DND-41 (cell line): Measurements from ENCODE around the gene ZFP64.

Experiments
- ATAC-seq: fragments of 200-7000 bp; cut with Tn5 transposase; 3 replicates; pipeline ENCODE4 v1.9.1; 2021; ENCODE audit warnings: low read depth; ENCODE audit not compliant: insufficient read depth
- DNase-seq: peaks from one replicate; pipeline ENCODE4 v3.0.0-alpha.2; 2020
- H2AFZ ChIP-seq: 2 replicates; pipeline ENCODE4 v1.6.0; 2012; ENCODE audit warnings: low read depth, low read length
- H3K27ac ChIP-seq: 2 replicates; pipeline ENCODE4 v1.5.1; 2012; ENCODE audit warnings: low read length, inconsistent platforms
- H3K27me3 ChIP-seq: fragments of 200-600 bp; sonication (generic); 2 replicates; pipeline ENCODE4 v1.6.0; 2012; ENCODE audit warnings: low read length, mild to moderate bottlenecking, inconsistent platforms; ENCODE audit not compliant: insufficient read depth, poor library complexity
- H3K36me3 ChIP-seq: 2 replicates; pipeline ENCODE4 v1.5.1; 2012; ENCODE audit warnings: low read length, inconsistent platforms; ENCODE audit not compliant: insufficient read depth
- H3K4me1 ChIP-seq: 2 replicates; pipeline ENCODE4 v1.5.1; 2012; ENCODE audit warnings: mild to moderate bottlenecking, low read length; ENCODE audit not compliant: insufficient read depth
- H3K4me2 ChIP-seq: 2 replicates; pipeline ENCODE4 v1.6.0; 2012; ENCODE audit warnings: mild to moderate bottlenecking, moderate library complexity, low read length, inconsistent platforms; ENCODE audit not compliant: insufficient read depth
- H3K4me3 ChIP-seq, 2 experiments: fragments of 200-600 bp in 1 of 2; shearing (Covaris generic) in 1 of 2; 2 replicates each; pipeline ENCODE4 v1.5.1; 2012 to 2016; ENCODE audit warnings: inconsistent platforms in 2 of 2, low read length in 2 of 2, mild to moderate bottlenecking in 2 of 2, low read depth in 1 of 2, moderate library complexity in 1 of 2
- H3K79me2 ChIP-seq: 2 replicates; pipeline ENCODE4 v1.6.0; 2012; ENCODE audit warnings: low read length, inconsistent platforms; ENCODE audit not compliant: insufficient read depth
- H3K9ac ChIP-seq: 2 replicates; pipeline ENCODE4 v1.6.0; 2012; ENCODE audit warnings: low read depth, mild to moderate bottlenecking, inconsistent platforms, low read length, moderate library complexity
- H3K9me3 ChIP-seq: 2 replicates; pipeline ENCODE4 v1.5.1; 2012; ENCODE audit warnings: low read length, moderate library complexity, mild to moderate bottlenecking, inconsistent platforms; ENCODE audit not compliant: insufficient read depth, severe bottlenecking
- H4K20me1 ChIP-seq: 2 replicates; pipeline ENCODE4 v1.6.0; 2012; ENCODE audit warnings: low read length; ENCODE audit not compliant: insufficient read depth
- EZH2 ChIP-seq: IDR thresholded peaks from 3 replicates; pipeline ENCODE4 v1.6.1; 2012; ENCODE audit warnings: borderline replicate concordance, low read depth, mild to moderate bottlenecking, moderate library complexity, low read length, inconsistent platforms; ENCODE audit not compliant: severe bottlenecking
- TF ChIP-seq, protein P1 (sequence below): IDR thresholded peaks from 2 replicates; pipeline ENCODE4 v1.5.1; 2012; ENCODE audit warnings: borderline replicate concordance, low read length, moderate library complexity, mild to moderate bottlenecking; ENCODE audit not compliant: poor library complexity, severe bottlenecking; ENCODE audit errors: extremely low read depth

The ZFP64 gene

DNA sequence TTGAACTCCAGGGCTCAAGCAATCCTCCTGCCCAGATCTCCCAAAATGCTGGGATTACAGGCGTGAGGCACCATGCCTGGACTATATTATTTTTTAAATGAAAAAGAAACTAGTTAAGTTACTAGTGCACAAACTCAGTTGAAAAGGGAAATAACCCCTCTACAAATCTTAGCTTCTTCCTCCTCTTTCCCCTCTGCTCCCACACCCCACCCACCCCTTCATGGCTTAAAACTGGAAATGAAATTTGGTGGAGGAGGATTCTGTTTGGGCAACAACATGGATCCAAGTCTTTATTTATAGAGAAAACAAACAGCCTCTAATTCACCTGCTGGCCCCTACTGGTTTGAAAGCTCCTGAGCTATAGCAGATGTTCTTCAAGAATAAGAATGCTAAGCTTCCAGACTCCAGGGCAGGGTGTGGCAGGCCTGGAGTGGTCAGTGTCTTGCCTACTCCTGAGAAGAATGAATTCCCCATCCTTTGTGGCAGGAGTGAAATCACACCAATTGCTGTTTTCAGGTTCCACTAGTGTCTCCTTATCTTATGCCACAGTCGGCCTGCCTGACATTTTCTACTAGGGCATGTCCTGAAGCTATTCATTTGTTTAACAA lies 73.5 kb downstream of the ZFP64 start:
- no peaks in the 10 kb centered on the region for H4K20me1 ChIP-seq
- H3K4me1 ChIP-seq, result no peaks in the 10 kb centered on the region
- no peak overlapping the region for H3K9ac ChIP-seq
- H3K27ac ChIP-seq, result no peak overlapping the region
- no peaks in the 10 kb centered on the region for H3K36me3 ChIP-seq
- no peak overlapping the region for H3K4me3 ChIP-seq
- no peak overlapping the region for H3K4me2 ChIP-seq
- H2AFZ ChIP-seq, result no peak overlapping the region
- TF ChIP-seq, protein P1, sequence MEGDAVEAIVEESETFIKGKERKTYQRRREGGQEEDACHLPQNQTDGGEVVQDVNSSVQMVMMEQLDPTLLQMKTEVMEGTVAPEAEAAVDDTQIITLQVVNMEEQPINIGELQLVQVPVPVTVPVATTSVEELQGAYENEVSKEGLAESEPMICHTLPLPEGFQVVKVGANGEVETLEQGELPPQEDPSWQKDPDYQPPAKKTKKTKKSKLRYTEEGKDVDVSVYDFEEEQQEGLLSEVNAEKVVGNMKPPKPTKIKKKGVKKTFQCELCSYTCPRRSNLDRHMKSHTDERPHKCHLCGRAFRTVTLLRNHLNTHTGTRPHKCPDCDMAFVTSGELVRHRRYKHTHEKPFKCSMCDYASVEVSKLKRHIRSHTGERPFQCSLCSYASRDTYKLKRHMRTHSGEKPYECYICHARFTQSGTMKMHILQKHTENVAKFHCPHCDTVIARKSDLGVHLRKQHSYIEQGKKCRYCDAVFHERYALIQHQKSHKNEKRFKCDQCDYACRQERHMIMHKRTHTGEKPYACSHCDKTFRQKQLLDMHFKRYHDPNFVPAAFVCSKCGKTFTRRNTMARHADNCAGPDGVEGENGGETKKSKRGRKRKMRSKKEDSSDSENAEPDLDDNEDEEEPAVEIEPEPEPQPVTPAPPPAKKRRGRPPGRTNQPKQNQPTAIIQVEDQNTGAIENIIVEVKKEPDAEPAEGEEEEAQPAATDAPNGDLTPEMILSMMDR, result no peak
- TF ChIP-seq EZH2, result no peak
- H3K9me3 ChIP-seq, result no peaks in the 10 kb centered on the region
- H3K79me2 ChIP-seq, result no peaks in the 10 kb centered on the region
- no peaks in the 10 kb centered on the region for H3K27me3 ChIP-seq
- no peak for DNase-seq
- no peak for ATAC-seq

DNA sequence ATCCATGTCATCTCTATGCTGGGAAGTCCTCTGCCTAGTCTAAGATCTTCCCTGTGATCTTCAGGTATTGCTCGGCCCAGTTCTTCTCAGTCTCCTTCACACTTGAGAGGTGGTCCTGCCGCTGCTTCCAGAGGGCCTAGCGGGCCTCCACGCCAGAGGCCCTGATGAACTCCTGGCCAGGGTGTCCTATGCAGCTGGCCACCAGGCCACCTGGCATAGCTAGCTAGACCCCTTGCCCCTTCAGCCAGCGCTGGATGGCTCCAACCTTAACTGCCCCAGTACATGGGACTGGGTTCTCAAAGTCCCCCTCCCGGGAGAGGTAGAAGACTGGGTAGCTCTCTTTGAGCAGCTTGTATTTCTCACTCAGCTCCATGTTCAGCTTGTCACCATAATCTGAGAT lies 81.1 kb downstream of the ZFP64 start:
- no peak for DNase-seq
- ATAC-seq, result no peak
- Histone ChIP-seq H3K9ac (no peak overlapping the region), H3K79me2 (no peaks in the 10 kb centered on the region), H3K4me3 (no peak overlapping the region), H3K4me2 (no peak overlapping the region), H3K27me3 (no peaks in the 10 kb centered on the region), H3K27ac (no peak overlapping the region), H4K20me1 (no peaks in the 10 kb centered on the region), H3K36me3 (no peaks in the 10 kb centered on the region), H3K9me3 (no peaks in the 10 kb centered on the region), H2AFZ (no peak overlapping the region), H3K4me1 (no peaks in the 10 kb centered on the region)
- no peak for TF ChIP-seq EZH2
- TF ChIP-seq, protein P1, result no peak

DNA sequence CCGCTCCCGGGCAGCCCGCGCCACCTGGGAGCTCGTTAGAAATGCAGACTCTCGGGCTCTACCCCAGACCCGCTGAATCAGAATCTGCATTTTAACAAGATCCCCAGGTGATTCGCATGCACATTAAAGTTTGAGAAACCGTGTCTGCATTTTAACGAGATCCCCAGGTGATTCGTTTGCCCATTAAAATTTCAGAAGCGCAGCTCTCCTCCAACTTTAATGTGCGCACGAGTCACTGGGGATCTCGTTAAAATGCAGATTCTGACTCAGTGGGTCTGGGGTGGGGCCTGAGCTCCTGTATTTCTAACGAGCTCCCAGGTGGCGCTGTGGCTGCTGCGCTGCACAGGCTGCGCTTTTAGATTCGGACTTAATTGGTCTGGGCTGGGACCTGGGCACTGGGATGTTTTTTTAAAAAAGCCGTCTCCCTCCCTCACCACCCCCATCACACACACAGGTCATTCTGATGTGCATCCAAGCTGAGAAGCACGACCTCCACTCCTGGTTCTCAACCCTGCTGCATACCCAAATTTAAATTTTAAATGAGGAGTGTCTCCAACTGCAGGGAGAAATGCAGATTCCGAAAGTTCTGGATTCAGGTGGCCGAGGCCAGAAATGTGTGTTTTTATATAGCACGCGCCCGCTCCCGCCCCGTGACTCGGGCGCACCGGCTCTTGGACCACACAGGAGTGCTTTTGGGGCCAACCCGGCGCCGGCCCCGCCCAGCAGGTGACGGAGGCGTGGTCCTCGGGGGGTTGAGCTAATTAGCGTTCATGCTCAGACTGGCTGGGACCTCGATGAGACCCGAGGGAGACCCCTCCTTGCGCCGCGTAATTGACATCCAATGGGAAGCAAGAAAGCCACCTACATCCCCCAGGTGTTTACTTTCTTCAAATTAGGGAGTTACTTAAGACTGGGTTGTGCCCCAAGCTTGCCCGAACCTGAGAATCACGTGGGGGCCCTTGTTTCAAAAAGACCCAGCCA lies 85.8 kb downstream of the ZFP64 start:
- H3K4me3 ChIP-seq, result no peak overlapping the region
- H4K20me1 ChIP-seq, result no peaks in the 10 kb centered on the region
- H3K27me3 ChIP-seq, result no peaks in the 10 kb centered on the region
- no peaks in the 10 kb centered on the region for H3K79me2 ChIP-seq
- TF ChIP-seq, protein P1, result no peak
- no peak for TF ChIP-seq EZH2
- H3K27ac ChIP-seq, result no peak overlapping the region
- no peak for DNase-seq
- no peak for ATAC-seq
- H3K36me3 ChIP-seq, result no peaks in the 10 kb centered on the region
- peaks cover 19% of the 10 kb centered on the region for H3K4me1 ChIP-seq
- H3K9ac ChIP-seq, result no peak overlapping the region
- no peak overlapping the region for H2AFZ ChIP-seq
- H3K4me2 ChIP-seq, result no peak overlapping the region
- H3K9me3 ChIP-seq, result no peaks in the 10 kb centered on the region
